DND-41 (cell line): Measurements from ENCODE around the gene FBXW7.

Experiments
- ATAC-seq: fragments of 200-7000 bp; cut with Tn5 transposase; 3 replicates; pipeline ENCODE4 v1.9.1; 2021; ENCODE audit warnings: low read depth; ENCODE audit not compliant: insufficient read depth
- DNase-seq: peaks from one replicate; pipeline ENCODE4 v3.0.0-alpha.2; 2020
- H2AFZ ChIP-seq: 2 replicates; pipeline ENCODE4 v1.6.0; 2012; ENCODE audit warnings: low read depth, low read length
- H3K27ac ChIP-seq: 2 replicates; pipeline ENCODE4 v1.5.1; 2012; ENCODE audit warnings: low read length, inconsistent platforms
- H3K27me3 ChIP-seq: fragments of 200-600 bp; sonication (generic); 2 replicates; pipeline ENCODE4 v1.6.0; 2012; ENCODE audit warnings: low read length, mild to moderate bottlenecking, inconsistent platforms; ENCODE audit not compliant: insufficient read depth, poor library complexity
- H3K36me3 ChIP-seq: 2 replicates; pipeline ENCODE4 v1.5.1; 2012; ENCODE audit warnings: low read length, inconsistent platforms; ENCODE audit not compliant: insufficient read depth
- H3K4me1 ChIP-seq: 2 replicates; pipeline ENCODE4 v1.5.1; 2012; ENCODE audit warnings: mild to moderate bottlenecking, low read length; ENCODE audit not compliant: insufficient read depth
- H3K4me2 ChIP-seq: 2 replicates; pipeline ENCODE4 v1.6.0; 2012; ENCODE audit warnings: mild to moderate bottlenecking, moderate library complexity, low read length, inconsistent platforms; ENCODE audit not compliant: insufficient read depth
- H3K4me3 ChIP-seq, 2 experiments: fragments of 200-600 bp in 1 of 2; shearing (Covaris generic) in 1 of 2; 2 replicates each; pipeline ENCODE4 v1.5.1; 2012 to 2016; ENCODE audit warnings: inconsistent platforms in 2 of 2, low read length in 2 of 2, mild to moderate bottlenecking in 2 of 2, low read depth in 1 of 2, moderate library complexity in 1 of 2
- H3K79me2 ChIP-seq: 2 replicates; pipeline ENCODE4 v1.6.0; 2012; ENCODE audit warnings: low read length, inconsistent platforms; ENCODE audit not compliant: insufficient read depth
- H3K9ac ChIP-seq: 2 replicates; pipeline ENCODE4 v1.6.0; 2012; ENCODE audit warnings: low read depth, mild to moderate bottlenecking, inconsistent platforms, low read length, moderate library complexity
- H3K9me3 ChIP-seq: 2 replicates; pipeline ENCODE4 v1.5.1; 2012; ENCODE audit warnings: low read length, moderate library complexity, mild to moderate bottlenecking, inconsistent platforms; ENCODE audit not compliant: insufficient read depth, severe bottlenecking
- H4K20me1 ChIP-seq: 2 replicates; pipeline ENCODE4 v1.6.0; 2012; ENCODE audit warnings: low read length; ENCODE audit not compliant: insufficient read depth
- CTCF ChIP-seq: IDR thresholded peaks from 2 replicates; pipeline ENCODE4 v1.5.1; 2012; ENCODE audit warnings: borderline replicate concordance, low read length, moderate library complexity, mild to moderate bottlenecking; ENCODE audit not compliant: poor library complexity, severe bottlenecking; ENCODE audit errors: extremely low read depth
- EZH2 ChIP-seq: IDR thresholded peaks from 3 replicates; pipeline ENCODE4 v1.6.1; 2012; ENCODE audit warnings: borderline replicate concordance, low read depth, mild to moderate bottlenecking, moderate library complexity, low read length, inconsistent platforms; ENCODE audit not compliant: severe bottlenecking

Gene FBXW7

GRCh38 chr4:152351080-152351479 is 184.8 kb downstream of the FBXW7 start:
- no peaks in the 10 kb centered on the region for H3K9me3 ChIP-seq
- H3K27me3 ChIP-seq: no peaks in the 10 kb centered on the region
- H3K9ac ChIP-seq: peak overlapping the region; percentile 69
- no peak for ATAC-seq
- peaks cover 65% of the 10 kb centered on the region for H3K4me1 ChIP-seq
- H3K4me2 ChIP-seq: peak overlapping the region; percentile 75
- peak overlapping the region; percentile 42 to 61 for H3K4me3 ChIP-seq
- H3K36me3 ChIP-seq: peaks cover 11% of the 10 kb centered on the region
- H3K79me2 ChIP-seq: peaks cover 55% of the 10 kb centered on the region
- TF ChIP-seq EZH2 (no peak), CTCF (no peak)
- no peak overlapping the region for H2AFZ ChIP-seq
- no peaks in the 10 kb centered on the region for H4K20me1 ChIP-seq
- peak overlapping the region; percentile 85 for H3K27ac ChIP-seq
- DNase-seq: no peak

GRCh38 chr4:152348670-152349069 is 187.2 kb downstream of the FBXW7 start:
- Histone ChIP-seq H3K79me2 (peaks cover 56% of the 10 kb centered on the region), H3K4me3 (peak overlapping the region in 1 of 2 experiments; percentile 61; a peak in 1 of 4 replicates), H3K4me2 (peak overlapping the region; percentile 75), H3K4me1 (peaks cover 65% of the 10 kb centered on the region), H3K27me3 (no peaks in the 10 kb centered on the region), H2AFZ (no peak overlapping the region), H3K9me3 (no peaks in the 10 kb centered on the region), H3K27ac (peak overlapping the region; percentile 30), H4K20me1 (no peaks in the 10 kb centered on the region), H3K9ac (peak overlapping the region; percentile 69), H3K36me3 (peaks cover 31% of the 10 kb centered on the region)
- TF ChIP-seq EZH2 (no peak), CTCF (peak; percentile 82)
- DNase-seq (peak; percentile 47), ATAC-seq (no peak)

- ATAC-seq (no peak), DNase-seq (no peak)
- Histone ChIP-seq H3K79me2 (peaks cover 56% of the 10 kb centered on the region), H3K36me3 (peaks cover 40% of the 10 kb centered on the region), H3K27ac (no peak overlapping the region), H4K20me1 (no peaks in the 10 kb centered on the region), H3K9me3 (no peaks in the 10 kb centered on the region), H3K4me2 (no peak overlapping the region), H3K4me3 (no peak overlapping the region), H3K27me3 (no peaks in the 10 kb centered on the region), H2AFZ (no peak overlapping the region), H3K9ac (no peak overlapping the region), H3K4me1 (peaks cover 49% of the 10 kb centered on the region)
- TF ChIP-seq EZH2: no peak
- TF ChIP-seq CTCF: no peak
Measured at GRCh38 chr4:152346979-152347378, 188.9 kb downstream of the FBXW7 start.

- Histone ChIP-seq H3K36me3 (peaks cover 40% of the 10 kb centered on the region), H4K20me1 (no peaks in the 10 kb centered on the region), H3K27ac (no peak overlapping the region), H3K79me2 (peaks cover 52% of the 10 kb centered on the region), H3K9me3 (no peaks in the 10 kb centered on the region), H3K27me3 (no peaks in the 10 kb centered on the region), H3K9ac (no peak overlapping the region), H3K4me3 (no peak overlapping the region), H3K4me2 (no peak overlapping the region), H2AFZ (no peak overlapping the region), H3K4me1 (peaks cover 47% of the 10 kb centered on the region)
- DNase-seq: no peak
- TF ChIP-seq EZH2: no peak
- TF ChIP-seq CTCF: no peak
- ATAC-seq: no peak
Measured at GRCh38 chr4:152346526-152346925, 189.4 kb downstream of the FBXW7 start.
